Measurements from ENCODE around the gene BTRC.

GRCh38 chr10:101565936-101566332 is 212.0 kb downstream of the BTRC start:
- TF ChIP-seq CTCF (IDR thresholded peaks at IDR 0.05): no peak
- TF ChIP-seq POLR2A (IDR thresholded peaks at IDR 0.05): no peak
